Erythroblast (primary cell): Measurements from ENCODE around the gene UQCRC1.

Experiments
- GATA1 ChIP-seq: IDR thresholded peaks from 2 replicates; pipeline ENCODE4 v1.6.1; 2011; ENCODE audit warnings: low read depth, mild to moderate bottlenecking, control low read depth, low read length, moderate library complexity
- POLR2A ChIP-seq: IDR thresholded peaks from 2 replicates; pipeline ENCODE4 v1.6.1; 2011; ENCODE audit warnings: mild to moderate bottlenecking, low read length

- TF ChIP-seq POLR2A (no peak), GATA1 (no peak)
These were observed 14.3 kb downstream of the UQCRC1 start, which contains the start of gene COL7A1 for GRCh38 chr3:48595075-48595525.
